SK-N-SH treated with all-trans-retinoic acid at 6 μM for 48 hours (cell line): ENCODE measurements around the gene FBXL16.

Experiments used
- BACH2 ChIP-seq: fragments of 250-450 bp; sonication (Bioruptor Pico); IDR thresholded peaks from 2 replicates; pipeline ENCODE4 v1.9.0; 2021; ENCODE audit warnings: mild to moderate bottlenecking, borderline replicate concordance
- GLIS3 ChIP-seq: fragments of 250-450 bp; sonication (Bioruptor Pico); IDR thresholded peaks from 2 replicates; pipeline ENCODE4 v1.5.0; 2020; ENCODE audit warnings: mild to moderate bottlenecking, moderate library complexity
- OSR1 ChIP-seq: fragments of 250-450 bp; sonication (Bioruptor Pico); IDR thresholded peaks from 2 replicates; pipeline ENCODE4 v1.8.0; 2022; ENCODE audit warnings: moderate library complexity, mild to moderate bottlenecking, inconsistent platforms
- RARB ChIP-seq: fragments of 250-450 bp; sonication (Bioruptor Pico); IDR thresholded peaks from 2 replicates; pipeline ENCODE4 v1.8.0; 2021; ENCODE audit warnings: mild to moderate bottlenecking, moderate library complexity
- TOX ChIP-seq: fragments of 250-450 bp; sonication (Bioruptor Pico); IDR thresholded peaks from 2 replicates; pipeline ENCODE4 v1.8.0; 2021; ENCODE audit warnings: mild to moderate bottlenecking, moderate library complexity, borderline replicate concordance
- ZFP3 ChIP-seq: fragments of 250-450 bp; sonication (Bioruptor Pico); IDR thresholded peaks from 2 replicates; pipeline ENCODE4 v1.5.0; 2020; ENCODE audit warnings: mild to moderate bottlenecking, moderate library complexity
- ZNF8 ChIP-seq: fragments of 450-650 bp; formaldehyde crosslinking; IDR thresholded peaks from 2 replicates; pipeline ENCODE4 v1.5.0; 2020; ENCODE audit warnings: mild to moderate bottlenecking, moderate library complexity

DNA sequence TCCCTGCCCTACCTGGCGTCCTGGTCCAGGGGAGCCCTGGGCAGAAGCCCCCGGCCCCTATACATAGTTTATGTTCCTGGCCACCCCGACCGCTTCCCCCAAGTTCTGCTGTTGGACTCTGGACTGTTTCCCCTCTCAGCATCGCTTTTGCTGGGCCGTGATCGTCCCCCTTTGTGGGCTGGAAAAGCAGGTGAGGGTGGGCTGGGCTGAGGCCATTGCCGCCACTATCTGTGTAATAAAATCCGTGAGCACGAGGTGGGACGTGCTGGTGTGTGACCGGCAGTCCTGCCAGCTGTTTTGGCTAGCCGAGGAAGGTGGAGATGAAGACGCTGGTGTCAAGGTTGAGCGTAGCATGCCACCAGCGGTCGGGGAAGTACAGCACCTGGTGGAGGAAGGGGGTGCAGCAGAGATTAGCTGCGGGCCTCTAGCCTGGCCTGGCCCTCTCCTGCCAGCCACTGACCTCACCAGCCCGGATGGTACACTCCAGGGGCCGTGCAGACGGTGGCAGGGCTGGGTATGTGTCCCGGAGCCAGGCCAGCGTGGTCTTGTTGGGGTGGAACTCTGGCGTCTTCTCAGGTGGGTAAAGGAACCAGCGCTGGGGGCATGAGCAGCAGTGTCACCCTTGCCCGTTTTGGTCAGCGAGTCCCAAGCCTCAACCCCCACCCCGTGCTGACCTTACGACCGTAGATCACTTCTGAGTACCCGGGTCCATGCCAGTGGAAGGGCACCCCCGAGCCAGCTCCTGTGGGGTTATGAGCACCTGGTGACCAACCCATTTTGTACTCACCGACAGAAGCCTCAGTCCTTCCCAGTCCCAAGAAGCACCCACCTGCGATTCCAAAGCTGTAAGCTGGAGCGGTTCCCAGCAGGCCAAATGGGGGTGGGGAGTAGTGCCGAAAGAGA lies 22.9 kb downstream of the FBXL16 start:
- TF ChIP-seq GLIS3 (no peak), BACH2 (CRISPR knock-in tag) (no peak), TOX (no peak), ZFP3 (CRISPR knock-in tag) (no peak), ZNF8 (CRISPR knock-in tag) (no peak), OSR1 (CRISPR knock-in tag) (no peak), RARB (CRISPR knock-in tag) (no peak)
